Occipital lobe (tissue), 2 donors: Measurements from ENCODE around the gene LEKR1. TPM values are rescaled to one million over a fixed set of nuclear protein-coding genes. Genes with fewer than 3 reads are reported as not detected.
"Not testable (repeated sequence)": the region's sequence is repeated elsewhere in the genome, so short reads cannot be mapped to it uniquely, and the experiment has no call there.

ENCODE experiments used
- DNase-seq: peaks from one replicate; lab custom pipeline; 2025; lab: John Stamatoyannopoulos, UW
- total RNA-seq: library from RNA; depleted of rRNA; stranded (reverse); fragments of >200 nt; gene quantifications from one replicate; pipeline ENCODE4 v1.2.3, GENCODE V29; 2014

LEKR1 gene
- total RNA-seq, 1 donor from 2014 or later, result 0.78 TPM

- DNase-seq, result no peak
These were observed 19.5 kb upstream of the LEKR1 start for GRCh38 chr3:156806698-156807097.

GRCh38 chr3:156808025-156808424 lies 18.1 kb upstream of the LEKR1 start:
- DNase-seq, result no peak

- no peak for DNase-seq
These were observed 14.9 kb upstream of the LEKR1 start for GRCh38 chr3:156811089-156811862.

GRCh38 chr3:156812521-156813335 lies 13.4 kb upstream of the LEKR1 start:
- DNase-seq, result no peak

- DNase-seq, result no peak
These were observed 11.9 kb upstream of the LEKR1 start for GRCh38 chr3:156814295-156814694.

- no peak for DNase-seq
These were observed 9.9 kb upstream of the LEKR1 start for GRCh38 chr3:156816091-156816793.

GRCh38 chr3:156816794-156817645 lies 9.1 kb upstream of the LEKR1 start:
- peak; percentile 43 for DNase-seq

GRCh38 chr3:156817646-156818272 lies 8.4 kb upstream of the LEKR1 start:
- DNase-seq, result no peak

- DNase-seq, result no peak
These were observed 7.9 kb upstream of the LEKR1 start for GRCh38 chr3:156818273-156818651.

- DNase-seq, result no peak
These were observed 7.3 kb upstream of the LEKR1 start for GRCh38 chr3:156818890-156819289.

- DNase-seq, result no peak
These were observed 6.1 kb upstream of the LEKR1 start for GRCh38 chr3:156819842-156820691.

- DNase-seq, result no peak
These were observed 5.5 kb upstream of the LEKR1 start for GRCh38 chr3:156820692-156821080.

- DNase-seq, result not testable (repeated sequence)
These were observed 3.4 kb upstream of the LEKR1 start for GRCh38 chr3:156822626-156823260.

- DNase-seq, result no peak
These were observed 384 bp upstream of the LEKR1 start for GRCh38 chr3:156825795-156826143.

GRCh38 chr3:156826896-156827882 lies 1.0 kb downstream of the LEKR1 start:
- no peak for DNase-seq

- no peak for DNase-seq
These were observed 4.9 kb downstream of the LEKR1 start for GRCh38 chr3:156831006-156831405.

- DNase-seq, result no peak
These were observed 8.3 kb downstream of the LEKR1 start for GRCh38 chr3:156834435-156834834.

- DNase-seq, result no peak
These were observed 8.9 kb downstream of the LEKR1 start for GRCh38 chr3:156834962-156835535.
